HG02642 (cell line): ENCODE results near the gene EIF1.
A peak's percentile ranks its signal among the peaks of the same experiment; 100 is the strongest.
"Not testable (repeated sequence)": the region's sequence is repeated elsewhere in the genome, so short reads cannot be mapped to it uniquely, and the experiment has no call there.

Source experiments
- ATAC-seq: cut with Tn5 transposase; IDR thresholded peaks from one replicate; pipeline ENCODE4 v1.9.1; 2021; ENCODE audit warnings: mild to moderate bottlenecking; ENCODE audit not compliant: unreplicated experiment, poor library complexity

Gene EIF1

GRCh38 chr17:41675157-41676057, 13.3 kb upstream of the EIF1 start:
- ATAC-seq: not testable (repeated sequence)

DNA sequence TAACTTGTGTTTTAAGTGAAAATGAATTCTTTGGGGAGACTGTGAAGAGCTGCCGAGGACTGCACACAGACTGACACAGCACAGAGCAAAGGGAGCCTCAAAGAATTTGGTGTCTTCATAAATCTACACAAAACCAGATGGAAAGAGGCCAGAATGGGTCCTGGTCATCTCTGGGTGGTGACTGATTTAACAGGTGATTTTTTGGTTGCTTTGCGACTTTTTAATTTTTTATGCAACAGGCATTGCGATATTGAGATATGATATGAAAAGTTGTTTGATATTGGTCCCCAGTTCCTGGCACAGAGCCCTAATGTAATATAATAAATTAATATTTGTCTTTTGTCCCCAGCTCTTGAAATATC, 12.6 kb upstream of the EIF1 start:
- no peak for ATAC-seq

GRCh38 chr17:41678411-41678906, 10.2 kb upstream of the EIF1 start:
- no peak for ATAC-seq

- peak; percentile 57 for ATAC-seq
Measured at GRCh38 chr17:41678907-41679739, 9.6 kb upstream of the EIF1 start.

DNA sequence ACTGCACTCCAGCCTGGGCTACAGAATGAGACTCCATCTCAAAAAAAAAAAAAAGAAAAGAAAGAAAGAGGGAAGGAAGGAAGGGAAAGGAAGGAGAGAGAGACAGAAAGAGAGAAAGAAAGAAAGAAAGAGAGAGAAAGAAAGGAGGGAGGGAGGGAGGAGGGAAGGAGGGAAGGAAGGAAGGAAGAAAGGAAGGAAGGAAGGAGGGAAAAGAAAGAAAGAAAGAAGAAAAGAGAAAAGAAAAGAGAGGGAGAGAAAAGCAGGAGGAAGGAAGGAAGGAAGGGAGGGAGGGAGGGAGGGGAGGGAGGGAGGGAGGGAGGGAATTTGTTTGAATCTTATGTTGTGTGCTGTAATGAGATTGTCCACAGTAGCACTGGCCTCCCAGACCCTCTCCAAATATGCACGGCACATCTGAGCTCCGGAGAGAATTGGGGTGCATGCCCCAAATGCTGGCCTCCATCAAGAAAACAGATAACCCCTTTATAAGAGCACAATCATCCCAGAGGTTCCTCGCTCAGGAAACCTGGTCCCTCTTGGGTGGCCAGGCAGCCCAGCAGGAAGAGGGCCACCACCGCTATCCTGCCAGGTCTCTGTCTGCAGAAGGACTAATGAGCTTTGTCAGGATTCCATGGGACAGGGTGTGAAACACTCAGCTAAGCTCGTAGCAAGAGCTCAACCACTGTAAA, 8.8 kb upstream of the EIF1 start:
- no peak for ATAC-seq

DNA sequence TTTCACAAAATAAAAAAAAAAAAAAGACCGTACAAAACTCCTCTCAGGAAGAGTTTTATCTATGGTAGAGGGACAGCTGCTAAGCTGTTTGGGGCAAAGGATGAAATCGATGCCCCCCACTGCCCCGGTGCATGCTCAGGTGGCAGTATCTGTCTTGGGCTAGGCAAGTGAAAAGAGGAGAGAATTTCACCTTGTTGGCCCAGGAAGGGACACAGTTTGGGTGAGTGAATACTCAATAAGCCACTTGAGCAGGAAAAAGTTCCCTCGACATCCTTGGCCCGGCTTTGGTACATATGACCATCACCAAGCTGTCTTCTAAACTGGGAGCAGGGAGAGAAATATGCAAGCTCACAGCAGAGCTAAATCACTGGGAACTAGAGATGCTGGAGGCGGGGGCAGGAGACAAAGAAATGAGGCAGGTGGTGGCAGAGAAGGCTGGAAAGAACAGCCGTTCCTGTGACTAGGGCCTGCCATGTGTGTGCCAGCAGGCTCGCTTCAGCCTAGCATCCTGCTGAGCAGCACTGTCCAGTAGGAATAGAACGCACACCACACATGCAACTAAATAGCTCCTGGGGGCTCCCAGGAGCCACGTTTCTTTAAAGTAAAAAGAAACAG, 8.2 kb upstream of the EIF1 start:
- no peak for ATAC-seq

DNA sequence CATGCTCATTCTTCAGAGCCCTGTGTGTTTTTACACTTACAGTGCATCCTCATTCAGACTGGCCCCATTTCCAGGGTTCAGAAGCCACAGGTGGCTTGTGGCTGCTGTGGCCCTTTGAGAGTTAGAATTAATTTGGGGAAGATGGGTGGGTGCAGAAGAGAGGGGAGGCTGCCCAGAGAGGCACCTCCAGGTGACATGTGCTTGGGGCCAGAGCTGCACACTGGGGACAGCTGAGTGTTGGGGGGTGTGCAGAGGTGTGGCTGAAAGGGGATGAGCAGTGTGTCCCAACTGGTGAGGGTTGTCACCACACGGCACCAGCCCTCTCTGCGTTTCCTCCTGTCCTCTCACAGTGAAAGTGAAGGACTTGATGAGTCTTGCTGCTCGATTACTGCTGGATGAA, 6.9 kb upstream of the EIF1 start:
- no peak for ATAC-seq

DNA sequence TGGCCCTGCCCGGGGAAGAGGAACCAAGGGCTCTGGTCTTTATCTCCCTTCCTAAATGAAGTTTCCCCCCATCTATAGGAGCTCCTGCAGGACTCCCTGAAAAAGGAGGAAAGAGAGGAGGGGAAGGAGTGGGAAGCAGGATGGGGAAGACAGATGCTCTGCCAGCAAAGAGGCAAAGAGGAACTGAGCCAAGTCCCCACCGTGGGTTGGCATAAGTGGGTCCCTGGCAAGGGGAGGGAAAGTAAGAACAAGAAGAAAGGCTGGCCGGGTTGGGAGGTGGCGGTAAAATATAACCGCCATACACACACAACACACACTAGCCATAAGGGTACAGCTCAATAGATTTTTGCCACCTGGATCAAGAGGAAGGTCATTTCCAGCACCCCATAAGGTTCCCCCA, 6.1 kb upstream of the EIF1 start:
- no peak for ATAC-seq

DNA sequence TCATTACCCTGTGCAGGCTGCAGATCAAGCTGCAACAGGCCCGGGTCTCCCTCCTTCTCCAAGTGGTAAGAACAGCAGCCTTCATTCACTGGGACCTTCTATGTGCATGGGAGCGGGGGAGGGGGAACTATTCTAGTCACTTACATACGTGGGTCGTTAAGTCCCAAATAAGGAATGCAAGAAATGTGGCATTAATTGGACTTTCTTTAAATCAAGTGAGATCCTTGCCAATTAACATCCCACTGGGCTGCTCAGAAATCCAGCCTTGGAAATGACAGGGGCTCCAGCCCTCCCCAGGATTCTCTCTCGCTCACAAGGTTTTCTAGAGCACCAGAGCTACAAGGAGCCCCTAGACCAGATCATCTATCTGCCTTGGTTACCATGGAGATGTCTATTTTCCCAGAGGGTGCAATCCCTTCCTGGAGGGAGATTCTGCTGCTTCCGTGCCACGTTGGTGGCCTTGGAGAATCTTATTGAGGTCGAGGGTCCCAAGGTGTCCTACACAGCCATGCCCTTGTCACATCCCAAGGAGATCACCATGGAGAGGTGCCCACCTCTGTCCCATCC, 5.2 kb upstream of the EIF1 start:
- ATAC-seq: no peak

DNA sequence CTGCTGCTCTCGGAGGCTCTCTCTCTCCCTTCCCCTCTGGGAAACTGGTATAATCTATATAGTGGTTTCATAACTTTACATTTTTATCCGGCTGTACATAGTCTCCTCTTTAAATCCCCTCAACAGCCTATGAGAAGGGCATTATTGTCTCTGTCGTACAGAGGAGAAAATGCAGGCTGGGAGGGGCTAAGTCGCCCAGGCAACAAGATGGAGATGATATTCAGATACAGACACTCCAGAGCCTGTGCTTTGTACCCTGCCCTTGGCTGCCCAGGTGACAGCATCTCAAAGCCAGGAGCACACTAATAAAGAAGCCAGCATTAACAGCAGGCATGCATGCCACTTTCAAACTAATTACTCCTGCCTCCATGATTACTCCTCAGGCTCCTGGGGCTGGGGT, 4.7 kb upstream of the EIF1 start:
- no peak for ATAC-seq

DNA sequence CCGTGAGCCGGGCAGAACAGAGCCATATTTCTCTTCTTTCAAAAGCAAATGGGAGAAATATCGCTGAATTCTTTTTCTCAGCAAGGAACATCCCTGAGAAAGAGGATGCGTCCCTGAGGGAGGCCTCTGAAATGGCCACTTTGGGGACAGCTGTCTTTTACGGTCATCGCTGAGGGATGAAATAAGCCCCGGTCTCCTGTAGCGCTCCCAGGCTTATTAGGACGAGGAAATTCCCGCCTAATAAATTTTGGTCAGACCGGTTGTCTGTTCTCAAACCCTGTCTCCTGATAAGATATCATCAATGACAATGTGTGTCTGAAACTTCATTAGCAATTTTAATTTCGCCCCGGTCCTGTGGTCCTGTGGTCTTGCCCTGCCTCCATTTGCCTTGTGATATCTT, 2.9 kb upstream of the EIF1 start:
- ATAC-seq: not testable (repeated sequence)

DNA sequence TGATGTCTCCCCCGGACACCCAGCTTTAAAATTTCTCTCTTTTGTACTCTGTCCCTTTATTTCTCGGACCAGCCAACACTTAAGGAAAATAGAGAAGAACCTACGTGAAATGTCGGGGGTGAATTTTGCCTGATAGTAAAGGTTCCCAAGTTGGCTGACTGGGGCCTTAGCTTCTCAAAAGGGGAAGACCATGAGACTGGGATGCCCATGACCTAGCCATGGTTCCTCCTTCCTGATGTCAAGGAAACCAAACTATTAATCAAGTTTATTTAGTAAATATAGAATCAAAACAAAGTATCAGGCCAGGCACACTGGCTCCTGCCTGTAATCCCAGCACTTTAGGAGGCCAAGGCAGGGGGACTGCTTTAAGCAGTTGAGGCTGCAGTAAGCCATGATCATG, 2.4 kb upstream of the EIF1 start:
- ATAC-seq: no peak

DNA sequence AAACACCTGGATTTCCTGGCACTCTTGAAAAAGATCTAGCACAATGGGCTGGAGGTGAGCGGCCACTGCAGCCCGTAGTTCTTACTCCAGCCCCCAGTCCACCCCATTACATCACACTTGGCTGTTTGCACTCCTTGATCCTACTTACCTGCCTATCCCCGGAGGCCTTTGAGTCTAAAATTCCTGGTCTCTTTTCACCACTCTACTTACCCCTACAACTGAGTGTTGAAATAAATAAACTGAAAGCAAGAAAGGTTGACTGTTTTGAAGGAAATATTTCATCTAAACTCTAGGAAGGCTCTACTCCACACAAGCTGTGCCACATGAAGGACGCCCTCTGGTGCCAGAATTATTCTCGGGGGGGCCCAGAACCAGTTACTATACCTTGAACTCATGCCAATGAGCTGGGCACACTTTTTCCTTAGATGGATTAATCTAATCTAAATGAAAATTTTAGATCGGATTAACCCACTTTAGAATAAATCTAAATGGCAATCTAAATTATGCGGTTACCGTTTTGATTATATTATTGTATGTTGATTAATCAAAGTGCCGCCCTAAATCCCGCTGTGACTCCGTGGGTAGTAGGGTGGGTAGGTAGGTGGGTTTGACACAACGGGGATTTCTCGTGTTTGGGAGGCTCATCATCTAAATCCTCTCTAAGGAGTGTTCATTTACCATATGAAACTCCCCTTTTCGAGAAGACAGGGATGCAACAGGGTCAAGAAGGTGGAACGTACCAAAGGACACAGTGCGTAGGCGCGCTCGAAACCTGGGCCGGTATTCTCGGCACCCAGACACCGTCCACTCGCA, 651 bp upstream of the EIF1 start:
- peak; percentile 13 for ATAC-seq

GRCh38 chr17:41689497-41690299, 1.0 kb downstream of the EIF1 start:
- ATAC-seq: no peak

GRCh38 chr17:41690497-41690896, 1.8 kb downstream of the EIF1 start:
- ATAC-seq: no peak

DNA sequence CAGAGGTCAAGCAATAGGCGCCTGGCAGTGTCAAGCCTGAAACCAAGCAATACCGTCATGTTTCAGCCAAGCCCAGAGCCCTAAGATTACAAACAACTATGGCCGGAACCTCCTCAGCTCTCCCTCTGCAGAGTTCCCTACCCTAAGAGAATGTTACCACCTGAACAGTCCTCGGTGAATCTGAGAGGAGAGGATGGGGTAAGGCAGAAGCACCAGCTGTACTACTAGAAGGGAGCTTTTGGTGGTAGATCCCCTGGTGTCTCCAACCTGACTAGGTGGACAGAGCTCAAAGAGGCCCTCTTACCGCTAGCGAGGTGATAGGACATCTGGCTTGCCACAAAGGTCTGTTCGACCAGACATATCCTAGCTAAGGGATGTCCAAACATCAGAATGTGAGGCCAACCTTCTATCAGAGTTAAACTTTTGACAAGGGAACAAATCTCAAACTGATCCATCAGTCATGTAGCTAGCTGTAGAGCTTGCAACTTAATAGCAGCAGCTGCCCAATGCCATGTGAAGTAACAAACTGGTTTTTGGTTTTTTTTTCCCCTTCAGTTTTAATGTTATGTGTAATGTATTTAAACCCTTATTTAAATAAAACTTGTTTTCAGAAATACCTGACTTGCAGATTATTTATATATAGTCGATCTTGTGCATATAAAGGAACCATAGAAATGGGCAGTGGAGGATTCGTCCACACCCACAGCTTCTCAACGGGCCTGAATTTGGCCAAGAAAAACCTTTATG, 2.5 kb downstream of the EIF1 start:
- no peak for ATAC-seq

DNA sequence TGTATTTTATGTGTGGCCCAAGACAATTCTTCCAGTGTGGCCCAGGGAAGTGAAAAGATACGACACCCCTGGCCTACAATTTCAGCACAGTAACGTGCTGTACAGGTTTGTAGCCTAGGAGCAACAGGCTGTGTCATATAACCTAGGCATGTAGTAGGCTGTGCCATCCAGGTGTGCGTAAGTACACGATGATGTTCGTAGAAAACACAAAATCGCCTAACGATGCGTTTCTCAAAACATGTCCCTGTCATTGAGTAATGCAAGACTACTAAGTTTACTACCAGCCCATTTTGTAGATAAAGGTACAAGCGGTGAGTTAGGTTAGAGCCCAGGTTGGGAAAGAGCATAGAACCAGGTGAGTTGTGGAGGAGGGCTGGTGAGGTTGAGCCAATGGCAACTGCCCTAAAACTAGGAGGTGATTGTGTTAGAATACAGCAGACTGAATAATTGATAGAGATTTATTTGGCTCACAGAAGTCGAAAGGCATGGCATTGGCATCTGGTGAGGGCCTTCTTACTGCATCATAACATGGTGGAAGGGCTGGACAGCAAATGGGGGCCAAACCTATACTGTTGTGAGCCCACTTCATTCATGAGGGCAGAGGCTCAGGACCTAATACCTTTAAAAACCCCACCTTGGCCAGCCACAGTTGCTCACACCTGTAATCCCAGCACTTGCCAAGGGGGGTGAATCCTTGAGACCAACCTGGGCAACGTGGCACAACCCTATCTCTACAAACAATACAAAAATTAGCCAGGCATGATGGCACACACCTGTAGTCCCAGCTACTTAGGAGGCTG, 4.2 kb downstream of the EIF1 start:
- ATAC-seq: no peak
